ENCODE measurements around the gene SCRG1. TPM values are rescaled to one million over a fixed set of nuclear protein-coding genes. Genes with fewer than 3 reads are reported as not detected.

Gene SCRG1
- total and polyA plus RNA-seq, 2 donors (not counting 1 experiment from before 2014, with no cell fraction given) = not detected

- intact Hi-C loops (cut with micrococcal nuclease) = loop anchor here (1.0 to 2.0 kb wide), 2 partner anchors 74 to 898 kb away; no protein-coding TSS in a partner anchor
- ATAC-seq (ENCODE audit: low read depth) = no peak
- H3K9me3 ChIP-seq (ENCODE audit: control extremely low read depth in 1 of 3, control insufficient read depth in 2 of 3, insufficient read depth in 1 of 3, low read length in 2 of 3) = no peaks in the 10 kb centered on the region
- no peak overlapping the region for H3K9ac ChIP-seq (ENCODE audit: low read length)
- H2AFZ ChIP-seq (ENCODE audit: insufficient read depth, low read depth, low read length, poor library complexity, severe bottlenecking) = no peak overlapping the region
- Mint-ChIP-seq H3K4me1 (peaks cover 7% of the 10 kb centered on the region), H3K9me3 (ENCODE audit: insufficient read depth) (no peaks in the 10 kb centered on the region), H3K27ac (no peak overlapping the region), H3K4me3 (no peak overlapping the region), H3K27me3 (peaks cover 2% of the 10 kb centered on the region)
- H3K27me3 ChIP-seq (replicated peaks in 1 of 4; ENCODE audit: control extremely low read depth in 1 of 4, control insufficient read depth in 3 of 4, insufficient read depth in 4 of 4, low read length in 3 of 4) = no peaks in the 10 kb centered on the region
- no peak overlapping the region for H3K4me2 ChIP-seq (replicated peaks; ENCODE audit: low read depth, low read length, poor library complexity, severe bottlenecking)
- POLR2A ChIA-PET = no interaction called here
- CTCF ChIA-PET = interaction anchor here (0.6 to 14.4 kb wide), 27 partner anchors 9 to 898 kb away, joined by 3 to 307 read pairs (median 4); partner anchors contain the start of gene HMGB2
- H3K4me1 ChIP-seq (ENCODE audit: control insufficient read depth in 2 of 2, insufficient read depth in 2 of 2, low read length in 2 of 2) = peaks cover 0 to 6% of the 10 kb centered on the region in 2 donors
- no peak for TF ChIP-seq CTCF (IDR thresholded peaks at IDR 0.05)
- TF ChIP-seq EZH2 (IDR thresholded peaks at IDR 0.05; ENCODE audit: borderline replicate concordance, insufficient read depth, low read depth, low read length, poor library complexity, severe bottlenecking) = no peak
- H4K20me1 ChIP-seq (ENCODE audit: control insufficient read depth, insufficient read depth, low read length, poor library complexity, severe bottlenecking) = no peaks in the 10 kb centered on the region
- no peak for DNase-seq
- WGBS (ENCODE audit: insufficient coverage) = no CpG with 5 or more reads among the region's 2 CpGs
- no peak overlapping the region for H3K27ac ChIP-seq (ENCODE audit: low read length in 2 of 2)
- no peaks in the 10 kb centered on the region for H3K36me3 ChIP-seq (replicated peaks in 1 of 2; ENCODE audit: control extremely low read depth in 1 of 2, control insufficient read depth in 1 of 2, extremely low read depth in 1 of 2, insufficient read depth in 2 of 2, low read length in 1 of 2)
- H3K79me2 ChIP-seq (ENCODE audit: control insufficient read depth, insufficient read depth, low read length) = no peaks in the 10 kb centered on the region
- H3K4me3 ChIP-seq (ENCODE audit: control extremely low read depth in 1 of 5, extremely low read depth in 1 of 5, insufficient read depth in 1 of 5, low read depth in 2 of 5, low read length in 4 of 5) = no peak overlapping the region
These were observed 21.9 kb upstream of the SCRG1 start for GRCh38 chr4:173420801-173421200.

- Histone ChIP-seq H3K27ac (ENCODE audit: low read length in 2 of 2) (no peak overlapping the region), H2AFZ (ENCODE audit: insufficient read depth, low read depth, low read length, poor library complexity, severe bottlenecking) (no peak overlapping the region), H3K4me3 (ENCODE audit: control extremely low read depth in 1 of 5, extremely low read depth in 1 of 5, insufficient read depth in 1 of 5, low read depth in 2 of 5, low read length in 4 of 5) (no peak overlapping the region), H3K27me3 (replicated peaks in 1 of 4; ENCODE audit: control extremely low read depth in 1 of 4, control insufficient read depth in 3 of 4, insufficient read depth in 4 of 4, low read length in 3 of 4) (no peaks in the 10 kb centered on the region), H3K4me2 (replicated peaks; ENCODE audit: low read depth, low read length, poor library complexity, severe bottlenecking) (no peak overlapping the region), H3K9me3 (ENCODE audit: control extremely low read depth in 1 of 3, control insufficient read depth in 2 of 3, insufficient read depth in 1 of 3, low read length in 2 of 3) (no peaks in the 10 kb centered on the region), H4K20me1 (ENCODE audit: control insufficient read depth, insufficient read depth, low read length, poor library complexity, severe bottlenecking) (no peaks in the 10 kb centered on the region), H3K4me1 (ENCODE audit: control insufficient read depth in 2 of 2, insufficient read depth in 2 of 2, low read length in 2 of 2) (peaks cover 0 to 6% of the 10 kb centered on the region in 2 donors), H3K9ac (ENCODE audit: low read length) (no peak overlapping the region), H3K36me3 (replicated peaks in 1 of 2; ENCODE audit: control extremely low read depth in 1 of 2, control insufficient read depth in 1 of 2, extremely low read depth in 1 of 2, insufficient read depth in 2 of 2, low read length in 1 of 2) (no peaks in the 10 kb centered on the region), H3K79me2 (ENCODE audit: control insufficient read depth, insufficient read depth, low read length) (no peaks in the 10 kb centered on the region)
- H3K27ac Mint-ChIP-seq = no peak overlapping the region
- peak; percentile 19 for DNase-seq
- intact Hi-C loops (cut with micrococcal nuclease) = loop anchor here (1.0 to 2.0 kb wide), 2 partner anchors 74 to 898 kb away; no protein-coding TSS in a partner anchor
- H3K4me3 Mint-ChIP-seq = no peak overlapping the region
- ChIA-PET POLR2A (interaction anchor here (0.7 kb wide), 1 partner anchor 109 kb away, joined by 4 read pairs; no protein-coding TSS in a partner anchor), CTCF (interaction anchor here (0.6 to 14.4 kb wide), 25 partner anchors 9 to 899 kb away, joined by 3 to 307 read pairs (median 4); partner anchors contain the start of gene HMGB2)
- H3K9me3 Mint-ChIP-seq (ENCODE audit: insufficient read depth) = no peaks in the 10 kb centered on the region
- H3K27me3 Mint-ChIP-seq = peaks cover 2% of the 10 kb centered on the region
- peak; percentile 55 for TF ChIP-seq CTCF (IDR thresholded peaks at IDR 0.05)
- no peak for TF ChIP-seq EZH2 (IDR thresholded peaks at IDR 0.05; ENCODE audit: borderline replicate concordance, insufficient read depth, low read depth, low read length, poor library complexity, severe bottlenecking)
- WGBS (ENCODE audit: insufficient coverage) = no CpG with 5 or more reads among the region's 4 CpGs
- peaks cover 7% of the 10 kb centered on the region for H3K4me1 Mint-ChIP-seq
- no peak for ATAC-seq (ENCODE audit: low read depth)
These were observed 21.4 kb upstream of the SCRG1 start for GRCh38 chr4:173420324-173420752.
